Hematopoietic multipotent progenitor cell treated with erythropoietin and hydrocortisone succinate and interleukin-3 and kit ligand, for 15 days (in vitro differentiated cells): ENCODE results near the gene CFAP100.

Source experiments
- DNase-seq: peaks from one replicate; pipeline ENCODE4 v3.0.0-alpha.2; 2015; ENCODE audit warnings: low spot score

CFAP100 gene

GRCh38 chr3:126480861-126481260, 86.2 kb downstream of the CFAP100 start:
- no peak for DNase-seq

GRCh38 chr3:126481808-126482502, 87.2 kb downstream of the CFAP100 start:
- DNase-seq: no peak

- DNase-seq: no peak
These were observed 88.0 kb downstream of the CFAP100 start for GRCh38 chr3:126482503-126483255.

GRCh38 chr3:126483321-126483761, 88.6 kb downstream of the CFAP100 start:
- DNase-seq: no peak

- no peak for DNase-seq
These were observed 89.4 kb downstream of the CFAP100 start for GRCh38 chr3:126484148-126484547.

GRCh38 chr3:126484662-126485061, 90.0 kb downstream of the CFAP100 start:
- no peak for DNase-seq

GRCh38 chr3:126485176-126485897, 90.6 kb downstream of the CFAP100 start:
- DNase-seq: no peak

- no peak for DNase-seq
These were observed 91.2 kb downstream of the CFAP100 start for GRCh38 chr3:126485956-126486355.
